GM18519 (cell line): Measurements from ENCODE around the gene TM7SF3.
"Not testable (repeated sequence)": the region's sequence is repeated elsewhere in the genome, so short reads cannot be mapped to it uniquely, and the experiment has no call there.

Source experiments
- ATAC-seq: cut with Tn5 transposase; IDR thresholded peaks from one replicate; pipeline ENCODE4 v1.9.1; 2021; ENCODE audit warnings: mild to moderate bottlenecking, moderate library complexity; ENCODE audit not compliant: unreplicated experiment, low FRiP score

Gene TM7SF3

GRCh38 chr12:26987634-26988424, 26.4 kb downstream of the TM7SF3 start:
- ATAC-seq, result no peak

GRCh38 chr12:26982866-26983265, 31.3 kb downstream of the TM7SF3 start:
- no peak for ATAC-seq

- ATAC-seq, result no peak
Observed at GRCh38 chr12:26979733-26980132, 34.5 kb downstream of the TM7SF3 start.

GRCh38 chr12:26978801-26979200, 35.4 kb downstream of the TM7SF3 start:
- ATAC-seq, result no peak

DNA sequence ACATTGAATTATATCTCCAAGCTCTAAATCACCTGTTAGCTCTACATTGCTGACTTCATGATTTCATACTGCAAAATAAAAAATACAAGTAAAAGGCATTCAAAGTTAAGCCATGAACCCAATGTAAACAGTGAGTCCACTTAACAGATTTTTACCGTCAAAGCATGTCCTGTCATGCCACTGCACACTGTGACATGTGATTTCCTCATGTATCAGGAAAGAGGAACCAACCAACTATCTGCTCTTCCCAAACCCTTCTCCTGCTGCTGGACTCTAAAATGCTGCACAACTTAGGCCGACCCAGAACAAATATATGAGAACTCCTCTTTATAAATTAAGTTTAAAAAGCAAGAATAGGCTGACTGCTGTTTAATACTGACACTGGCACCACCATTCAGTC, 37.5 kb downstream of the TM7SF3 start:
- no peak for ATAC-seq

DNA sequence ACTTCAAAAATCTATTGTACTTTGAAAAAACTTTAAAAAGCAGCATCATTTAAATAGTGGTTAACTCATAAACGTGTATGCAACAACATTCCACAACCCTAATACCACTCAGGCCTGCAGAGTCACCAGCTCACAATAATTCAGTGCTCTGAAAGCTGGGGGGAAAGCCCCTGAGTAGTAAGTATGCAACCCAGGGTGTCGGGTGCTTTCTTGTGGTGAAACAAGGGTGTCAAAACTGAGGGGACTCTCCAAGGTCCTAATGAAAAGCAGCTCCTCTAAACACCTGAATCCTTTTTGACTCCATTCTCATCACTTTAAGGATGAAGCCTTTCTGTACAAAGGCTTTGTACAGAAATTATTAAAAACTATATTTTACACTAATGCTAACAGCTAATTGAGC, 42.2 kb downstream of the TM7SF3 start:
- peak; percentile 89 for ATAC-seq

DNA sequence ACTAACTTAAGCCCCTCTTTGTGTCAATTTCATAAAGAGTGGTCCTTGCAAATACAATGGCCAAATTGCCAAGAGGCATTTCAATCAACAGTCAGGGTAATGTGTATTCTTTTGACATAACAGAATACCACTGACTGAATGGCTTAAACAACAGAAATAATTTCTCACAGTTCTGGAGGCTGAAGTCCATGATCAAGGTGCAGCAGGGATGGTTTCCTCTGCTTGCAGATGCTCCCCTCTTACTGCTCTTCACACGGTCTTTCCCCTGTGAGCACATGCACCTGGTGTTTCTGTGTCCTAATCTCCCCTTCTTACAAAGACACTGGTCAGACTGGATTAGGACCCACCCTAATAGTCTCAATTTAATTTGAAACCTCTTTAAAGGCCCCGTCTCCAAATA, 44.0 kb downstream of the TM7SF3 start:
- ATAC-seq, result no peak

- ATAC-seq, result no peak
Observed at GRCh38 chr12:26966842-26967241, 47.3 kb downstream of the TM7SF3 start.

DNA sequence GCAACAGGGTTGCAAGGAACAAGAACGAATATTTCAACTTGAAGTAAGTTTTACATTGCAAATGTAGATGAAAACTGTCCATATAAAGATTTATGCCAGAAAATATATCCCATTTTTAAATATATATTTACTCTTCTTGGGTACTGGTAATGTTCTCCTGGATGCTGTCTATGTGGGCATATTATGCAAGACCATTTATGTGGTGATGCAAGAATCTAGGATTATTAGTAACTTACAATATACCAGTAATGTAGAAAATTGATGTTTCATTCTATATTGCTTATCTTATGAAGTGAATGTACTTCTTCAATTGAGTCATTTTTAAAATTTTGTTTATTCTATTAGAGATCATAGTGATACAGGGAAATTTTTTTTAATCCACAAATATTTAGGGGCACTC, 50.8 kb downstream of the TM7SF3 start:
- ATAC-seq, result no peak

DNA sequence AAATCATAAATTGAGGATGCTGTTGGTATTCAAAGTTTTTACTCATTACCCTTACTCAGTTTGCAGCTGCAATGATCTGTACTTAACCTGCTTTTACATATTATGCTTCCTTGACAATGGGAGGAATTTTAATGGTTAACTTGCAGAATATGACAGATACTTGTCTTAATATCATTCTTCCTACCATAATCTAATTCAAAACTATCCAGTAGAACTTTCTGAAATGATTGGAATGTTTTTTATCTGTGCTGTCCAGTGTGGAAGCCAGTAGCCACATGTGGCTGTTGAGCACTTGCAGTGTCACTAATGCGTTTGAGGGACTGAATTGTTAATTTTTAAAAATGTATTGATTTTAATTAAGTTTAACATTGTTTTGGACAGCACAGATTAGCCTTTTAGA, 52.4 kb downstream of the TM7SF3 start:
- no peak for ATAC-seq

- ATAC-seq, result not testable (repeated sequence)
Observed at GRCh38 chr12:26961391-26961790, 52.8 kb downstream of the TM7SF3 start.

DNA sequence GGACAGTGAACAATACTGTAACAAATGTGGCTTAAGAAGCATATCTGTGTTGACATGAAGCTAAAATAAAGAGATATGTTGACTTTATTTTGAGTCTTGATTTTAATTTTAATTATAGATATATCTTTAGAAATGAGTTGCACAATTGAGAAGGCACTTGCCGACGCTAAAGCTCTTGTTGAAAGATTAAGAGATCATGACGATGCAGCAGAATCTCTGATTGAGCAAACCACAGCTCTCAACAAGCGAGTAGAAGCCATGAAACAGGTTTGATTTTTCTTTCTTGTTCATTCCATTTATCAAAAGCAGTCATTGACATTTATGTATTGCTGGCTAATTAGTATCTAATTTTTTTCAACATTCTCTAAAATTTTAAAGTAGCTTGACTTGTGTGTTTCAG, 60.2 kb downstream of the TM7SF3 start:
- ATAC-seq, result no peak

DNA sequence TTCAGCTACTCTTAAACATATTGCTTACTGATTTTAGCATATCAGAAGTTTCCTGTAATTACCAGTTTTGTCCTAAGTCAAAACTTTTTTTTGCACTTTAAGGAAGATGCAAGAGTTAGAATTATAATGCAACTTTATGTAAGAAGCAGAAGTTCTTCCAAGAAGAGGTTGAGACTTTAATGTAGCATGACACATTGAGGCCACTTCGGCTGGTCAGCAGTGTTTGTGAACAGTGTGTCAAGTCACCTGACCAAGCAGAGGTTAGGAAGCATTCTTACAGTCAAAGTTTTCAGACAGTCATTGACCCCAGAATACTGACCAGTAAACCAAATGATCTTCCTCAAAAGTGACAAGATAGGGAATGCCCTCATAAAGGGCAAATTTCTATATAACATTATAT, 60.7 kb downstream of the TM7SF3 start:
- ATAC-seq, result no peak

GRCh38 chr12:26948309-26948708, 65.9 kb downstream of the TM7SF3 start:
- no peak for ATAC-seq

DNA sequence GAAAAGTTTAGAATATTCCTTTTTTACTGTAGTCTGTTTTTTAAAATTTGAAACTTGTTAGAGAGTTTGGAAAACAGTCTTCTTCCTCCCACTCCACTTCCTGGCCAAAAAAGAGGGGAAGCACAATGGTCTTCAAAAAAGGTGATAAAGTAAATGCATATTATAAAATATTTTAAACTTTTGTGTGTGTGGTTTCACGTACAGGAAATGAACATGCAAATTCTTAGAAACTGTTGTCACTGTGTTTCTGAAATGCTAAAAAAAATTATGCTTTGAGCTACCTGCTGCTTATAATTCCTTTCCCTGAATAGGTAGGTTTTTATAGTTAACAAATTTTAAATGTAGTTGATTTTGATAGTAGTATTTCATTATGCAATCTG, 73.0 kb downstream of the TM7SF3 start:
- no peak for ATAC-seq

DNA sequence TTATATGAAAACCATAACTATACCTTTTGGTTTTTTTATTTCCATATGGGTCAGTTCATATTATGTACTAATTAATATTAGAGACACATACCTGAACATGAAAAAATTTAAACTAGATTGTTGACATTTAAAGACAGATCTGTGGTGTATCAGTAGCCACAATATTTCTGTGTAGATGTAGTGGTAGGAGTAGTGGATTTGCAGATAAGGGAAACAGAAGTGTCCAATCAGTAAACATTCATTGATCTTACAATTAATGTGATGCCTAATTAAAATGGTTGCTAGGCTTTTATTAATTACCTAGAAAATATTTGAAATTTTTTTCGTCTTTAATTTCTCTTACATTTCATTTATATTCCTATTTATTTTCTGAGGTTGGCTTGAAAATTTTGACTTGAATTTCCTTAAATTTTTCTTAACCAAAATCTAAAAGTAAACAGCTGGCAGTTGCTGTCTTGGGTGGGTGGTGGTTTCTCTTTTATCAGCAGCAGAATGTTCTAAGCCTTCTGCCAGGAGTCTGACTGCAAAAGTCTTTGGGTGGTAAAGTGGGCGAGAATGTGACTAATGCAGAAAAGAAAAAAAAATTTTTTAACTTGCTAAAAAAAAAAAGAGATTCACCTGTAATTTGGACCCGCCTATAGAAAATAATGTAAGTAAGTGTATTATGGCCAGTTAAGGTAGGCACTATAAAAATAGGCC, 73.5 kb downstream of the TM7SF3 start:
- ATAC-seq, result no peak

GRCh38 chr12:26939953-26940352, 74.2 kb downstream of the TM7SF3 start:
- ATAC-seq, result no peak

GRCh38 chr12:26939192-26939832, 74.9 kb downstream of the TM7SF3 start:
- no peak for ATAC-seq

DNA sequence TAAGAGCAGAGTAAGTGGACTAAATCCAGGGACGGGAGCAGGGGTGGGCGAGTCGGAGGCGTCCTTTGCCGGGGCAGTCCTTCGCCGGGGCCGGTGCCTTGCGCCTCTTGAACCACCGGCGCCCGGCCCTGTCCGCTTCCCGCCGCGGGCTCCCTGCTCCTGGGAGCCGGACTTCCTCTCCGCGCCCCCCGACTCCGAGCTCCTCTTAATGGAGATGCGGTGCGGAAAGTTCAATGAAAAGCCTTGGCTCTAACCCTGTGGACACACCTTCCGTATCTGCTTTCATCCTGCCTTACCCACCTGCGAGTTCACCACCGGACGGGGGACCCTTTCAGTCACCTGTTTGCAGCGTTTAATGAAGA, 75.5 kb downstream of the TM7SF3 start:
- no peak for ATAC-seq

DNA sequence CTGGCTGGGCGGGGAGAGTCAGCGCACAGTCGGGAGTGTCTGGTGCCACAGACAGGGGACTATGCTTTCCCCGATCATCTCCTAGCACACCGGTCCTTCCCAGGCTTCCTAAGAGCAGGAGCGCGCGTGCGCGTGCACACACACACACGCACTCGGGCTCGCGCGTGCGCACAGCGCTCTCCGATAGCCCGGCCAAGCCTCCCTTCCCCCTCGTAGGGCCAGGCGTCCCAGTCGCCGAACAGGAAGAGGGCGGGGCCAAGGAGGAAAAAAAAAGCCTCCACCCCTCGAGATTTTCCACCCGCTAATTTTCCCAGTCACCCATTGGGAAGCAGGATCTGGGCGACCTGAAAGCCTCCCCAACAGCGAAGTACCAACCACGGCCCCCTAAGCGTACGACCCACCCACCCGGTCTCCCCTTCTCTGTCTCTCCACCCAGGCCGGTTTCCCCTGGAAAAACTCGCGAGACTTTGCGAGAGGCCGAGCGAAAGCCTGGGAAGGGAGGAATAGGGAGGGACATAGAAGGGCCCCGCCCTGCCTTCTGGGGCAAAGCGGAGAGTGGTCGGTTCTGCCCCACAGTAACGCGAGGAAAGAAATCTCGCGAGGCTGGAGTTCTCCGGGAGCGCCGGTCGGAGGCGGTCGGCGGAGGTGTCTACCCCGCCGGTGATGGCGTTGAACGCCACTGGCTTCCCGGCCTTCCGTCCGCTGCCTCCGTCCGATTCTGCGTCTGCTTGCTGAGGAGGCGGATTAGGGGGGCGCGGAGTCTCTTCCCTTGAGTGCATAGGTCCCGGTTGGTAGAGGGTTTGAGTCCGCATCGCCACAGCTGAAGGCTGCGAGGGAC, 76.1 kb downstream of the TM7SF3 start, which contains the start of the genes FGFR1OP2 and INTS13:
FGFR1OP2 (plus strand) TSS at position 608 of the 838 bp plus-strand sequence. CDS start 15,689 bp downstream, outside the sequence.
INTS13 (minus strand) TSS at position 119 of the 838 bp plus-strand sequence. CDS start 1,178 bp downstream, outside the sequence.
- peak; percentile 75 for ATAC-seq
